Measurements from ENCODE around the gene ITLN1. TPM values are rescaled to one million over a fixed set of nuclear protein-coding genes. Genes with fewer than 3 reads are reported as not detected.
A peak's percentile ranks its signal among the peaks of the same experiment; 100 is the strongest.
"Not testable (repeated sequence)": the region's sequence is repeated elsewhere in the genome, so short reads cannot be mapped to it uniquely, and the experiment has no call there.

ITLN1 gene
- total RNA-seq, 2 donors from 2014 or later, result 5.9 to 8.6 TPM

GRCh38 chr1:160904783-160905616 lies 20.0 kb upstream of the ITLN1 start:
- peak in 1 of 4 donors; percentile 16 for DNase-seq
- ATAC-seq, result peak; percentile 49
- 38 to 46% methylated on average over 8 of the region's 8 CpGs for WGBS, 2 donors

GRCh38 chr1:160902251-160902650 lies 17.3 kb upstream of the ITLN1 start:
- DNase-seq; H3K4me3 ChIP-seq; H3K36me3 ChIP-seq (replicated peaks in 1 of 2; ENCODE audit: insufficient read depth in 1 of 2, low read depth in 2 of 2); ATAC-seq; H3K9me3 ChIP-seq; H3K27me3 ChIP-seq; intact Hi-C loops (cut with DNase I); H3K27ac ChIP-seq: not testable (repeated sequence)
- WGBS, 2 donors, result 60 to 93% methylated on average over 1 of the region's 1 CpG
- H3K4me1 ChIP-seq, result peaks cover 17% of the 10 kb centered on the region

More at GRCh38 chr1:160904783-160905616, 20.0 kb upstream of the ITLN1 start:
- H3K4me3 ChIP-seq, result no peak overlapping the region
- no peaks in the 10 kb centered on the region for H3K27me3 ChIP-seq
- peak overlapping the region in 3 of 4 donors; percentile 18 to 43 (median 21) for H3K27ac ChIP-seq
- TF ChIP-seq POLR2A (IDR thresholded peaks at IDR 0.05), result no peak
- TF ChIP-seq CTCF (IDR thresholded peaks at IDR 0.05), result no peak
- H3K4me1 ChIP-seq, result peaks cover 25% of the 10 kb centered on the region
- no peaks in the 10 kb centered on the region for H3K9me3 ChIP-seq
- intact Hi-C loops (cut with DNase I), result no loop called here
- no peaks in the 10 kb centered on the region for H3K36me3 ChIP-seq (replicated peaks in 1 of 2; ENCODE audit: insufficient read depth in 1 of 2, low read depth in 2 of 2)

- Histone ChIP-seq H3K4me3 (no peak overlapping the region), H3K27ac (no peak overlapping the region), H3K9me3 (no peaks in the 10 kb centered on the region), H3K27me3 (no peaks in the 10 kb centered on the region), H3K4me1 (peaks cover 17% of the 10 kb centered on the region), H3K36me3 (replicated peaks in 1 of 2; ENCODE audit: insufficient read depth in 1 of 2, low read depth in 2 of 2) (no peaks in the 10 kb centered on the region)
- TF ChIP-seq CTCF (IDR thresholded peaks at IDR 0.05), result no peak
- no peak for TF ChIP-seq POLR2A (IDR thresholded peaks at IDR 0.05)
- 55 to 96% methylated on average over 2 of the region's 2 CpGs for WGBS, 2 donors
- DNase-seq (no peak), ATAC-seq (no peak)
- intact Hi-C loops (cut with DNase I), result no loop called here
Observed at GRCh38 chr1:160901768-160902167, 16.8 kb upstream of the ITLN1 start.

- peaks cover 14% of the 10 kb centered on the region for H3K4me1 ChIP-seq
- DNase-seq; ATAC-seq; H3K27ac ChIP-seq; intact Hi-C loops (cut with DNase I); H3K27me3 ChIP-seq; H3K4me3 ChIP-seq; H3K9me3 ChIP-seq; H3K36me3 ChIP-seq (replicated peaks in 1 of 2; ENCODE audit: insufficient read depth in 1 of 2, low read depth in 2 of 2): not testable (repeated sequence)
- 46 to 54% methylated on average over 3 of the region's 3 CpGs for WGBS, 2 donors
Observed at GRCh38 chr1:160900683-160901082, 15.7 kb upstream of the ITLN1 start.

GRCh38 chr1:160894368-160895135 lies 9.6 kb upstream of the ITLN1 start:
- WGBS, 2 donors, result 88 to 89% methylated on average over 6 to 15 of the region's 18 CpGs
- intact Hi-C loops (cut with DNase I); H3K36me3 ChIP-seq (replicated peaks in 1 of 2; ENCODE audit: insufficient read depth in 1 of 2, low read depth in 2 of 2): not testable (repeated sequence)

GRCh38 chr1:160891474-160891873 lies 6.5 kb upstream of the ITLN1 start:
- peaks cover 0 to 3% (median 0%) of the 10 kb centered on the region in 3 donors for H3K9me3 ChIP-seq
- DNase-seq (no peak), ATAC-seq (no peak)
- intact Hi-C loops (cut with DNase I), result no loop called here
- H3K4me1 ChIP-seq, result no peaks in the 10 kb centered on the region
- H3K36me3 ChIP-seq (replicated peaks in 1 of 2; ENCODE audit: insufficient read depth in 1 of 2, low read depth in 2 of 2), result no peaks in the 10 kb centered on the region
- no peak overlapping the region for H3K4me3 ChIP-seq
- WGBS, 2 donors, result 36 to 47% methylated on average over 2 of the region's 2 CpGs
- no peaks in the 10 kb centered on the region for H3K27me3 ChIP-seq
- no peak for TF ChIP-seq POLR2A (IDR thresholded peaks at IDR 0.05)
- no peak for TF ChIP-seq CTCF (IDR thresholded peaks at IDR 0.05)
- no peak overlapping the region for H3K27ac ChIP-seq

More at GRCh38 chr1:160894368-160895135, 9.6 kb upstream of the ITLN1 start:
- not testable (repeated sequence) for H3K4me1 ChIP-seq, H3K9me3 ChIP-seq, DNase-seq, ATAC-seq, H3K27ac ChIP-seq, H3K27me3 ChIP-seq, H3K4me3 ChIP-seq
